Stimulated activated CD4-positive, alpha-beta T cell treated with anti-CD3 and anti-CD28 coated beads, Interleukin-15, amount 100 ng/mL, for 1 hour (primary cell): ENCODE results near the gene AGBL4.

Experiments used
- DNase-seq, 2 donors: peaks; one replicate each; pipeline ENCODE4 v3.0.0-alpha.2; 2020; ENCODE audit warnings: low read depth in 1 of 2, low spot score in 1 of 2

Gene AGBL4

DNA sequence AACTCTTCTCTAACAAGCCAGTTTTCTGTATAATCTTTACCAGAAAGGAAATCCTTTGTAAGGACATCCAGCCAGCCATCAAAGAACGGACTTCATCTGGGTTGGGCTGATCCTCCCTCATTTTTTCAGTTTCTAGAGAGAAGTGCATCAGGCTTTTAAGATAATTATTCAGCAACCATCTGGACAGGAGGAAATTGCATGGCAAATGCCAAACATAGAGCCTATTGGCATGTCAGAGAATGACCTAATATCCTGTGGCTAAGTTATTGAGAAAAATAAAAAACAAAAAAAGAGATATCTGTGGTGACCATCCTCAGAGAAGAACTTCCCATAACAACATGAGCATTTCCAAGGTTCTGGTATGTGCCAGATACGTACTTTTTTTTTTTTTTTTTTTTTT, 1172.1 kb downstream of the AGBL4 start:
- no peak for DNase-seq

DNA sequence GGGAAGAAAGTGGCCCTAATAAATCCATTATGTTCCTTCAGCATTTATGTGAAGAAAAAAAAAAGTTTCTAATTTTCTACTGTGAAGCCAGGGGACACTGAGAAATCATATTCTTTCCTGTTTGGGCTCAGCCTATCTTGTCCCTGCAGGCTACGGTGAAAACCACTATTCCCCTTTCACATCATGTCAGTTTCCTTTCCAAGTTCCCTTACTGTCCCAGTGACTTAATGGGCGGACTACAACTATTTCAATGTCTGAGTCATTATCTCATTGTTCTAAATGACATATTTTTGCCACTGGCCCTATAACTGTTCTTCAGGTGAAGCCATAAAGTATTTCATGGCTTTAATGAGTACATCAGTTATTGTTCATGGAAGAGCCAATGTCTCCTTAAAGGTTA, 1175.7 kb downstream of the AGBL4 start:
- no peak for DNase-seq

DNA sequence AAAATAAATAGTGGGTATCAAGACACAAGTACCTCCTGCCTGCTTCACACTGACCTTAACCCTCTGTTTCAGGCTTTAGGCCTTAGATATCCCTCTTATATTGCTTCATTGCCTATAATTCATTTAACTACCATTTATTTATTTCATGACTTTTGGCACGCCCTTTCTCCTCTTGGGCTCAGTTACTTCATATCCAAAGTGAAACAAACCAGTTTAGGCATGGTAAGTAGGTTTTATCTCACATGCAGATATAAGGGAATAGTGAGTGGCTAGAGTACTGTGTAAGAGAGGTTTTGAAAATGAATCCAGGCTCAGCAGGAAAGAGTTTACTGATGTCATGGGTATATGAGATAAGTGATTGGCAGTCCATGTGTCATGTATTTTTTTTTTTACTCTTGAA, 1177.3 kb downstream of the AGBL4 start:
- no peak for DNase-seq

DNA sequence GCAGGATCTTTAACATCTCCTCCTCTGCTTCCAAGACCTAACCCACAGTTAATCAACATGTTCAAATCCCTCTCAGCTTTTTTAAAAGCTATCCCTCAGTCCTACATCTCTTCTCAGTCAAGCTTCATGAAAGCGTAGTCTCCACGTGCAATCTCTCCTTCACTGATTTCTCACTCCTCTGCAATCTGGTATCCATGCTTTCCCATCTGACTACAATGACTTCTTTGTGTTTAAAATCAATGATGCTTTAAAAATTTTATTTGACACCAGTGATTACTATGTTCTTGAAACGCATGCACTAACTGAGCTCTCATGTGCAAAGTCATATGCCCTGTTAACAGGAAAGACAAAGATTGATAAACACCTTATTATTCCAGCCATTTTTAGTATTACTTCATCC, 1179.6 kb downstream of the AGBL4 start:
- DNase-seq = no peak

DNA sequence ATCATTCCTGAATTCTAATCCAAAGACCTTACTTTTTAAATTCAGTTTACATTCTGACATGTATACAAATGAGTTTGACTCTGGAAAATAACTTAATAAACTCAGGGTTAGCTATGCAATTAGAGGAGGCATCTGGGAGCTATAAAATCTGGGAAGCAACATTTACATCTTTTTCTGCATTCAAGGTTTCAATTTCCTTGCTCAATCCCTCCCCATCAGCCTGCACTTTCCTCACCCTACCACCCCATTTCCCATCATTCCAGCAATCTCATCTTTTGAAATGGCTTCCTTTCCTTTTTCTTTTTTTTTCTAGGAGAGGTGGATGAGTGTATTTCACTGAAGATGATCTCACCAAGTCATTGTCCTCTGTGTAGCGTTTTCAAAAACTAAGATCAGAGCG, 1181.8 kb downstream of the AGBL4 start:
- DNase-seq = no peak

DNA sequence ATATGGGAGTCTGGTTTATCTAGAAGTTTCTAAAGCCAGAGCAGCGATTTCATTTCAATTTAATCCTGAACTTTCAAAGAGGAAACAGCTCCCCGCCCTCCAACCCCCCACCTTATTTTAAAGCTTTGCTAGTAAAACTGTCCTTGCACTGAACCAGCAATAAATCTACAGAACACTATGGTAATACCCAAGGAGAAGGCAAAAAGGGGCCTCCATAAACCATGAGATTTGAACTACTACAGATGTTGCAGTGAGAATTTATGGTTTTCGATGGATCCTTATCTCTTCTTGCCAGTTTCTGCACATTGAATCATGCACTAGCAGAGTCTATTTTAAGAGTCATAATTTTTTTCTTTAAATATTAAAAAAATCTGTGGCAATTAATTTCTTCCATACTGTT, 1182.3 kb downstream of the AGBL4 start:
- DNase-seq = no peak

DNA sequence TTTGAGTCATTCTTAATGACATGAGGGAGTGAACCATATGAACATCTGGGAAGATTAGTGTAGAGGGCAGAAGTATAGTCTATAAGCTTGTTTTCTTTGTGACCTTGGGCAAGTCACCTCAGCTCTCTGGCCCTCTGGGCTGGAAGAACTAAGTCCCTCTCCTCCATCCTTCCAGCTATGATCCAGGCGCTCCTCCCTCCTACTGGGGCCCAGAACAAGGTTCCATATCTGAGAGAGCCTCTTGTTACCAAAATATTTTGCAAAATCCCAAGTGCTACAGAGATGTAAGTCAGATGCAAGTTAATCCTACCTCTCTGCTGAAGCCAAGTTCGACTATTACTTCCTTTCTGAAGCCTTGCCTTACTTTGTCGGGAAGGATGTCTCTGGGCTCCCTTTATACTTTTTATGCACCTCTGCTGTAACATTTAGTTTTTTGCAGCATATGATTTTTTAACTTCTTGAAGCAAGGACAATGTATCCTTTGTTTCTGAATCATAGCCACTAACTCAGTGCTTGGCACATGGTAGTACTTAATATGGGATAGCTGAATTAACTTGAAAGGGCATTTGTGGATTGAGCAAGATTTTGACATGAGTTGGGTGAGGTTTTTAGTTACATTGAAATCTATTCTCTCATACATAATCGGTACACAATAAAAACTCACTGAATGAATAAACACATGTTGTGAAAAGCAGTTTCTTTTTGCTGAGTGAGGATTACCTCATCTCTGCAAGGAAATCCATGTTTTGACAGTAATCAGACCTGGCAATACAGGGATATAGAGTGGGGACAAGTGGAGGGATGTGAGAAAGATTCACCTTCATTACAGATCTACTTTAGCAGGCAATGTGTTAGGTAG, 1192.4 kb downstream of the AGBL4 start:
- no peak for DNase-seq

DNA sequence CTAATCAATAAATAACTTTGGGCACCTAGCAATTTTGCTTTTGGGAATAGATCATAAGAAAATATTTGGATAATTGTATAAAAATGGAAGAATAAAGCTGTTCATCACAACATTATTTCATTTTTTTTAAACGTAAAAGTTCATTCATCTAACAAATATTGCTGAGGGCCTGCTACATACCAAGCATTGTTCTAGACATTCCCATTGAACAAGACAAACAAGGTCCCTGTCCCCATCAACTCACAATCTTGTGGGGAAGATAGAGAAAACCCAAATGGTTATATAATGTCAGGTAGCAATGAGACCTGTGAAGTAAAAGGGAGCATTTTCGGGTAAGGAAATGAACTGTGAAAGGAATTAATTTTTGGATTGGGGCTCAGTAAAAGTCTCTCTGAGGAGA, 1193.0 kb downstream of the AGBL4 start:
- no peak for DNase-seq

DNA sequence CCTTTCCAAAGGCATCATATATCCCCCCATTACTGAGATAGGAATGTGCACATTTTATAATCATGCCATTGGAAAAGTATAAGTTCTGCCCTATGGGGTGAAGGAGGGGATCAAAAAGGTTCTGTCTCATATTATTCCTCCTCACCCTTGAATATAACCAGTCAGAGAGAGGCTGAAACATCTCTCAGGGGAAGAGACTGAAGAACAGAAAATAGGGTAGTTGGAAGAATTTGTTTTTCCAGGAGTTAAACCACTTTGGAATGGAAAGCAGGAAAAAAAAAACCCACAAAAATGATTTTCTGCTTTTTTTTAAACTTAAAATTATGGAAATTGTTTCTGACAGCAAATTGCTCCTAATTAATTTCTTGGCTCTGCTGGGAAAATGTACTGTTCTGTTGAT, 1194.3 kb downstream of the AGBL4 start:
- no peak for DNase-seq

DNA sequence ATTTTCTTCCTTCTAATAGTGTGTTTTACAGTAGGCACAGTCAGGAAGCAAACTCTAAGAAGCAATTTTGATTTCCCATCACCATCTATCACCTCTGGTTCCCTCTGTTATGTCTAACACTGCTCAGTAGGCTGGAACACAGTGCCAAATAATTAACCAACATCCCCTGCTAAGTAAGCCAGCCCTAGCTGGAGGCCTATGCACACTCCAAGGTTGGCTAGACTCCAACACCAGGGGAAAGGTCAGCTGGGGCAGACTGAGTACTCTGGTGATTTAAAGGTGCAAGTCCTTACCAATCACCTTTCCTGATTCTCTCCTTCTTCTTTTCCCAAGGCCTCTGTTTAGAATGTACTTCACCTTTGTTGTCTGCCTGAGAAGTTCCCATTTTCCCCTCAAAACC, 1200.6 kb downstream of the AGBL4 start:
- DNase-seq = no peak

DNA sequence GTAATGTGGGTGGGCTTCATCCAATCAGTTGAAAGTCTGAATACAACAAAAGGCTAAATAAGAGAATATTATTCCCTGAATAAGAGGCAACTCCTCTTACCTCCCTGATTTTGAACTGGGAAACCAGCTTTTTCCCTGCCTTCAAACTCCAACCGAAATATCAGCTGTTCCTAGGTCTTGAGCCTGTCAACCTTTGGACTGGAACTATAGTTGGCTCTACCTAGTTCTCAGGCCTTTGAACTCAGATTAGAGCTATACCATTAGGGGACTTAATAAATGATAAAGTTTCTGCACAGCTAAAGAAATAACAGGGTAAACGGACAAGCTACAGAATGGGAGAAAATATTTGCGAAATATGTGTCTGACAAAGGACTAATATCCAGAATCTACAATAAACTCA, 1203.3 kb downstream of the AGBL4 start:
- no peak for DNase-seq

DNA sequence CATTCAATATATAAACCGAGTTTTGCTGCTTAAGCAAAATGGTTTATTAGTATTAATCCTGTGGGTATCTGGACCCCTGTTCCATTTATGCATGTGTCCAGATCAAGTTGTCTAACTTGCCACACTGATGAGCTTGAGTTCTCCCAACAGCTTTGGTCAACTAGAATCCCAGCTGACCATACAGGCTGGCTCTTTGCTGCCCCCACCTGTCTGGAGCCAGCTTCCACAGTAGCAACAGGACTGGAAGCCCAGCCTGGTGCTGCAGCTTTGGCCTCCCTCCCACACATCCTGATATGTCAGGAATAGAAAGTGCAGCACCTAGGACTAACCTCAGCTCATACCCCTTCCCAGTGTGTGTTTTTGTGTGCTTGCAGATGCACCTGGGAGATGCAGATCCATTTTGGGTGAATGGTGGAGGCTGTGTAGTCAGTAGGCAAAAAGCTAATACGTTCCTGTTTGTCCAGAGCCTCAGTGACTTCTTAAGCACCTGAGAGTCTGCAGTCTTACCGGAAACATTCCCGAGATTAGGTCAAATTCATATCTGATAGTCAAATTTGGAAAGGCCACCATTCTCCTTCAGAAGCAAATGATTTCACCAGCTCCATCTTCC, 1206.1 kb downstream of the AGBL4 start:
- DNase-seq = no peak

DNA sequence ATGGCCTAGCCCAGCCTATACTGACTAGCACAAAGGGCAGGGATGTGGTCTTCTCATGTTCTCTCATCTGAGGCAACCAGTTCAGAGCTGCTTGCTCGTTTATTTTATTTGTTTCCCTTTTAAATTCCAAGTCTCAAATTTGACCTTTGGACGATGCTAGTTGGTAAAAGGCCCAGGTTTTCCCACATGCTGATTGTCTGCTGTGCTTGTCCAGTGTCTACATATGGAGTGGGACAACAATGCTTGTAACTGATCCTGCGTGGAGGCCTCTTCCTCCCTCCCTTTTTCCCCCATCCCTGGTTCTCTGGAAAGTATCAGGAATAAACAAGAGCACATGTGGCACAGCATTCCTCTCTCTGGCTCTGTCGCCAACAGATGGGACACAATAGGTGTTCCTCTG, 1213.0 kb downstream of the AGBL4 start:
- DNase-seq = no peak

DNA sequence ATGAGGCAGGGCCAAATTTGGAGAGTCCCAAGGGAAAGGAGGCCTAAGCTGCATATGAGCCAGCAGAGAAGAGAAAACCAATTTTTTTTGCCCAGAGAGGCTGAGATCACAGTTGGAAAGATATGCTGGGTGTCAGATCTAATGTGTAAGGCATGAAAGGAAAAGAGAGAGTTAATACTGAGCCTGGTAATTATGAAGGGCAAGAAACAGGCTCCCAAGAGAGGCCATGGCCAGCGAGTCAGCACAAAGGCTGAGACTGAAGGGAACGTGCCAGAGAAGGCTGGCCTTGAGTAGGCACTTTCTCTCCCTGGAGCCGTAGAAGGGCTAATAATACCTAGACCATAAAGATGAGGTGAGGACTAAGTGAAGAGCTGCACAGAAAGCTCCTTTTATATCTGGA, 1215.3 kb downstream of the AGBL4 start:
- no peak for DNase-seq

DNA sequence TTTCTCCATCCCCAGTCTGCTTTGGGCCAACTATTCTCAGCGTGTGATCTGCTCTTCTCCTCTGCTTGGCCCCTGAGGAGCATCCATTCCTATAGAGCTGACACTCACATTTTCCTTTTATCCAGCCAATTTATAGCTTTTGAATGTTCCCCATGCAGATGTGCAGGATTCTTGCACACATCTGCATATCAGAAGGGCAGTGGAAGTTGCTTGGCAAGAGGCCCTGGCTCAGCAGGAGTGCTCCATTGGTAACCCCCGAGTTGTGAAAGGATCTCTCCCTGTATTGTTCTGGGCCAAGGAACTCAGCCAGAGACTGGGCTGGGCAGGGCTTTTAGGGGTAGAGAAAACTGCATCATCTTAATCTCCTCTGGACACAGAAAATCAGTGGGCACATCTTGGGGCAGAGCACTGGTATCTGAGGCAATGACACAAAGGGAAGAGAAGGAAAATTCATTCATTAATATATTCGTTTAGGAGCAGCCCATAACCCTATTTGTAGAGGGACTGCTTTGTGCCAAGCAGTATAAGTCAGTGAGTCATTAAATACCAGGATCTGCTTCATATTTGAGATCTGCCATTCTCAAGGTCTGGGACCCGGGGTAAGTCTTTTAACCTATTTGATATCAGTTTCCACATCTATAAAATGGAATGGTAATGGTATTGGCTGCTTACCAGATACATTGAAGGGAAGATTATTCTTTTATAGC, 1216.0 kb downstream of the AGBL4 start:
- DNase-seq = no peak

DNA sequence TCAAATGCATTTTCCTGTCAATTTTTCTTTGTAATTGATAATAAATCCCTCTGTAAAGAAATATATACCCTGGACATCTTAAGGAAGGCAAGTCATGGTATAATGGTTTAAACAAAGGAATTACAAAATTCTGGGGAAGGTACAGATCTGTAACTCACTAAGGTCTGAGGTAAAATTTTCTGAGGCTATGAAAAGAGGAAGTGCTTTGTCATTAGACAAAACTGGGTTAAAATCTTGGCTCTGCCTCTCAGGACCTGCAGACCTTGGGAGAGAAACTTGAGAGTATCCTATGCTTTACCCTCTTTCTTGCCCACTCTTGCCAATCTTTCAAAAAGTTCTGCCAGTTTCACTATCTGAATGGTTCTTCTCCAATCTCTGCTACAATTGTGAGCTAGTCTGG, 1220.3 kb downstream of the AGBL4 start:
- DNase-seq = no peak

DNA sequence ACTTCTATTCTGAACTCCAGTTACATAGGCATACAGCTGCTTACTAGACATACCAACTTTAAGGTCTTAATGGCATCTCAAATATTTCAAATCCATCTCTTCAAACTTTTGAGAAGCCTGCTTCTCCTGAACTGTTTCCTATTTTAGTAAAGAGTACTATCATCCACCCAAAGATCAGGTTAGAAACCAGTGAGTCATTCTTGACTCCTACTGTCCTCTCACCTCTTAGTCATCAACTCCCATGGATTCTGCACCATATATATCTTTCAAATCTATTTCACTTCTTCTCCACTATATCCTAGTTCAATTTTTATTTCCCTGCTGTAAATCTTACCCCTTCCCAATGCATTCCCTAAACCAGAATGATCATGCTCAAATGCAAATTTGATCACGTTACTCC, 1228.9 kb downstream of the AGBL4 start:
- no peak for DNase-seq

DNA sequence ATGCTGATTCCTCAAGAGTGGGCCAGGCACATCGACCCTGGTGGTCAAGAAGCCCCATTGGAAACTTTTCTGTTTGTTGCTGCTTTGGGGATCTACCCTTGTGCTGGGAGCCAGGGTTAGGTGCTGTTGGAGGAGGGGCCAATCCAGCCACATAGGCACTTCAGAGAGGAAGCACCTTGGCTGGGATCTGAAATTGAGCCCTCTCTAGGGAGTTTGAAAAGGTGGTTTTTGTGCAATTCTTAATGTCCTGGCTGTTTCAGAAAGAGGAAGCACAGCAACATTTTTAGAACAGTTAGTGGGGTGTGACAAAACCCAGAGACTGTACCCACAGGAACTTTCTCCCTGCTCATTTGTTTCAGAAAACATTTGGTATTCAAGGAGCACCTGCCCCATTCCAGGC, 1229.9 kb downstream of the AGBL4 start:
- no peak for DNase-seq

DNA sequence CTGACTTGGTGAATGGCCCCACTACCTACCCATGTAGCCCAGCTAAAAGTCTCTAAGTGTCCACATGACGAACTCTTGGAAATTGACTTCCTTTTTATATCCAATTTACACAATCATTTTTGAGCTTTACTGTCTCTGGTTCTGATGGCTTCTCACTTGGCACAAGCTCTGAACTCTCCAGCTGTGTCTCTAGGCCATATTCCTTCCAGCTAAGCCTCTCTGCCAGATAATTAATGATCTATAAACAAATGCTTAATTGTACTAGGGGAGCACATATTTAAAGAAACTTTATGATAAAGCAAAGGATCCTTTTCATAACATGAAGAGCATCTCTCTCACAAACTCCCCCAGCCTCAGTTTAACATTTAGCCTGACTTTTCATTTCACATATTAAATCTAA, 1230.8 kb downstream of the AGBL4 start:
- no peak for DNase-seq

DNA sequence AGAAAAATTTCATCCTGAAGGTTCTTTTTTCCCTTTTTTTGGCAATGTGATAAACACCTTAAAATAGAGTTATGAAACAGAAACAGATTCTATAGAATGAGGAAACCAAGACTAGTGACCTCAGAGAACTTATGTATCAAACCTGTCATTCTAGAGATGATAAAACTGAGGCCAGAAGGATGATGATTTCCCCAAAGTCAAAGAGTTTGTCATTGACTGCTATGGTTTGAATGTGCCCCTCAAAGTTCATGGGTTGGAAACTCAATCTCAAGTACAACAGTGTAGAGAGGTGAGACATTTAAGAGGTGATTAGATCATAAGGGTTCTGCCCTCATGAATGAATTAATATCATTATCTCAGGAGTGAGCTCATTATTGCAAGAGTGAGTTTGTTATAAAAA, 1233.4 kb downstream of the AGBL4 start:
- no peak for DNase-seq

DNA sequence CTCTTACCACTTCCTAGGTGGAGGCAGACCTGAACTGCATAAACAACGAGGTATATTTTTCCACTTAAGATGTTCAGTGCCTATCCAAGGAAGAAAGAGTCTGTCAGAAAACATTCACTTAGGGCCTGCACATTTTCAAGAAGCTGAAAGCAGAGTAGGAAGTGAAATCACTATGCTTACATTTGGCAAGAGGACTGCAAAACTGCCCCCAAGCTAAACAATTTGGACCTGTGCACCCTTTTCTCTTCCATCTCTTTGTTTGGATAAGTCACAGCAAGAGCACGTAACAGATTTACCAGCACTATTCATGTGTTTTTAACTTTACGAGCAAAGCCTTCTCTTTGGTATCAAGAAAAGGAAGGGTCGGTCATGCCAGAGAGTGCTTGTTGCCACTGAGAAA, 1233.9 kb downstream of the AGBL4 start:
- DNase-seq = no peak

DNA sequence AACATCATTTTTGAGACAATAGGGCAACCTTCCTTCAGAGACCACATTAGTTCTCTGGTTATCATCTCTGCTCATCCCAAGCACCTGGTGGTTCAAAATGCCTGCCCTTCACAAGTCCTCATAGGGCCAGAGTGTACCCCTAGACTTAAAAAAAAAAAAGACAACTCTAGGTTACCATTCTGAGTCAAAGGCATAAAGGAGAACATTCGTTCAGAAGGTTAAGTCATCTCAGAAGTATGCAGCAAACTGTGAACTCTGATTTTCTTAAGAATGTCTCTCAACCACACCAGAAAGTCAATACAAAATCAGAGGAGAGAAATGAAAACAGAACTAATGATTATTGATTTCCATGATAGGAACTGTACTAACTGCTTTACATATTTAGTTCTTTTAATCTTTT, 1237.9 kb downstream of the AGBL4 start:
- no peak for DNase-seq
